ENCODE measurements around the gene TSPAN9.

Gene TSPAN9

GRCh38 chr12:3141339-3142321 lies 64.5 kb downstream of the TSPAN9 start:
- DNase-seq (ENCODE audit: low read depth in 3 of 3): no peak

DNA sequence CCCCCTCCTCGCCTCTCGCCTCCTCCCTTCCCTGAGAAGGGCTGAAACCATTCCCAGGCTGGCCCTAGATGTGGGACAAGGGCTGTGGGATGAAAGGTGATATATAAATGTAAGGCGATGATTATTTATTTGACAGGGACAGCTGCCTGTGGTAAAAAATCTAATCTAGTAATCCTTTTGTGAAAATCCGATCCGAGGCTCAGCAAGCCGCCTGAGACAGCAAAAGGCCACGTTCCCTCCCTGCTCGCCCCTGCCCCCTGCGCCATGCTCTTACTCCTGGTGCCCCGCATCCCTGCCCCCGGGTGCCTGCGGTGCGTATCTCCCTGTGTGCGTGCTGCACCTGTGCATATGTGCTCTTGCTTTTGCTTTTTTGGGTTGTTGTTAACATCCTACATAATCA lies 65.2 kb downstream of the TSPAN9 start:
- no peak for DNase-seq (ENCODE audit: low read depth in 3 of 3)

DNA sequence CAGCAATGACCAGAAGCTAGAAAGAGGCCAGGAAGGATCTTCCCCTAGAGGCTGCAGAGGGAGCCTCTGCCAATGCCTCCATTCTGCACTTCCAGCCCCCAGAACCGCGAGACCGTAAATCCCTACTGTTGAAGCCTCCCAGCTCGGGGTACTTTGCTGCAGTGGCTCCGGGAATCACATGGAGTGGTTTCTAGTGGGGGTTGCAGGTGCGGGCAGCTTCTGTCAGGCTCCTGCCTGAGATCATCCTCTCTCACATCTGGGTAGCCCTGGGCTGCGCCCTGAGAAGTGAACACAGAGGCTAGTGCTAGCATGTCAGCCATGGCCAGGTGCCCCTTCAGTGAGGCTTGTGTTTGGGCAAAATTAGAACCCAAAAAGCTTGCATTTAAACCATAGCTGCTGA lies 67.3 kb downstream of the TSPAN9 start:
- DNase-seq (ENCODE audit: low read depth in 3 of 3): no peak

DNA sequence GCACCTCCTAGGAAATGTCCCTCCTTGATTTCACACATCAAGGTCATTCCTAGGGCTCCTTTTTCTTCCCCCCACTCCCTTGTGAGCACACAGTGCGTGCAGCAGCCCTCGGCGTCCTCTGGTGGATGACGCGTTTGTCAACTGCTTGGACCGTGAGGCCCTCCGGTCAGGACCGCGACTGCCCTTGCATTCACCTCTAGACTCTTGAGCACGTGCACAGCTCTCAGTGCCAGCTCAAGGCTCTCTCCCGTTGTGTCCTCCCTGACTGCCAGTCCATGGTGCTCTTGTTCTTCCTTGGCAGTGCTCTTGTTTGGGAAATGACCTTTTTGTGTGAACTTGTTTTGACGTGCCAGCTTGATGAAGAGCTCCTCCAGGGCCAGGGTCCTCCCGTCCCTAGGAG lies 67.9 kb downstream of the TSPAN9 start:
- DNase-seq (ENCODE audit: low read depth in 3 of 3): no peak

DNA sequence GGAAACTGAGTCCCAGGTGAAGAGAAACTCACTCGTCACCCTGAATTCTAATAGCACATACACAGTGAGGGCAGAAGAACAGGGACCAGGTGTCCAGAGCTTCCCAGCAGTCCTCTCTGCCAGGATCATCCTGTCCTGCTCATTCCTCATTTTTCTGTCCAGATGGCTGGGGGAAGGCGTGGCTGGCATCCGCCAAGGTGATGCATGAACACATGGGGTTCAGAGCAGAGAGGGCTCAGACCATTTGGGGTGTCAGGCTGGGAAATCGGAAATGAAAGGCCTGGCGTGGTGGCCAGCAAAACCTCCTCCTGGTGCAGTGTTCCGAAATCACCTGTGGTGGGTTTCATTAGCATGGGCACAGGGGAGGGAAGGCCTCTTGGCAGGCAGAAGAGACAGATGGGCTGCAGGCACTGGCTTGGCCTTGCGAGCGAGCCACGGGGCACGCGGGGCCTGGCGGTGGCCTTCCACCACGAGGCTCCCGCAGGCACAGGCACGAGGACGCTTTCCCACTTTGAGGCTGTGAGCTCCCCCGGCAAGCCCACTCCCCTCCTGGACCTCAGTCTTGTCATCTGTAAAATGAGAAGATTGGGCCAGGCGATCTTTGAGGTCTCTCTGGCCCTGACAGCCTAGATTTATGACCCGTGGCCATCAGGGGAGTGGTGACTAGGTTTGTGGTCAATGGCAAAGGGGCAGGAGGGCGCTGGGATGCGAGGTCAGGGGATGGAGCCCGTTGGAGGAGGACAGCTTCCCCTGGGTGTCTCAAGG lies 68.5 kb downstream of the TSPAN9 start:
- DNase-seq (ENCODE audit: low read depth in 3 of 3): no peak

DNA sequence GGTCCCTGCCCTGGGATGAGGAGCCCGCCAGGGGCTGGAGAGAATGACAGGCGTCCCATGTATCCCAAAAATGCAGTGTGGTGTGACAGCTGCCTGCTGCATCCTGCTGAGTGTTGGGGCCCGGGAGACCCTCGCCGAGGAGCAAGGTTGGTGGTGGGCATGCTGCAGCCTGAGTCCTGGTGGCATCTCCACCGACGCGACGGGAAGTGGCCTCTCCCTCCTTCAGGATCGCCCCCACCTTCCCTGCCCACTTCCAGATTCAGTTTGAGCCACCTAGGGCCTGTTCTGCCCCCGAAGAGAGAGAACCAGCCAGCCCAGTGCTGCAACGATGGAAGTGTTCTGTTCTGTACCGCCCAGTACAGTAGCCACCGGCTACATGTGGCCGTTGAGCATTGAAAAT lies 70.1 kb downstream of the TSPAN9 start:
- no peak for DNase-seq (ENCODE audit: low read depth in 3 of 3)

- DNase-seq (ENCODE audit: low read depth in 3 of 3): no peak
These were observed 71.3 kb downstream of the TSPAN9 start for GRCh38 chr12:3148366-3149000.

DNA sequence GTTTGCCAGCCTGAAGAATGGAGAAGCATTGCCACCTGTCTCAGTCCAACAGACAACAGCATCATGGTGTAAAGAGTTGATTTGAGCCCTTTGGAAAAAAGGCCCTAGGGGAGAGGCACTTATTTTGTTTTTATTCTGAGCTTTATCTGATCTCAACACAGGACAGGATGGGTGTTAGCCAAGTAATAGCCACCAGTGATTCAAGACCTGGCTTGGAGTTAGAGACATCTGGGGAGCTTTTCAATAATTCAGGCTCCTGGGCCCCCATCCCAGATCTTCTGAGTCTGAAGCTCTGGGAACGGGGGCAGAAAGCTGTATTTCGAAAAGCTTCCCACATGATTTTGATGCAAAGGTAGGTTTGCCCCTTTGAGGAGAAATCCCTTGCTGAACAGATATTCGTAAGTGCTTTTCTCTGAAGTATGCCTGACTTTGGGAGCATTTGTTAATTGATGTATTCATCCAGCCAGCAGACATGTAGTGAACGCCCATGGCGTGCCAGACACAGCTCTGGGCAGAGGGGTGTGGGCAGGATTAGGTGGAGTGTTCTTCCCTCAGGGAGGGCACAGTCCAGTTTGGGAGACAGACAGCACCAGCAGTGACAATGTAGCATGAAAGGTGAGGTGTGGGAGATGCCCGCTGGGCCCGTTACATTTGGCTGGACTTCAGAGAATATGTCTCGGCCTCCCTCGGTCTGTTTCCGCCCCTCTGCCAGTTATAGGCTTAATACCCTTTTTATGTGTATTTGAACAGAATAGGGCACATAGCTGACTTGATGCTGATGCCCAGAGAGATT lies 72.5 kb downstream of the TSPAN9 start:
- DNase-seq (ENCODE audit: low read depth in 3 of 3): no peak

DNA sequence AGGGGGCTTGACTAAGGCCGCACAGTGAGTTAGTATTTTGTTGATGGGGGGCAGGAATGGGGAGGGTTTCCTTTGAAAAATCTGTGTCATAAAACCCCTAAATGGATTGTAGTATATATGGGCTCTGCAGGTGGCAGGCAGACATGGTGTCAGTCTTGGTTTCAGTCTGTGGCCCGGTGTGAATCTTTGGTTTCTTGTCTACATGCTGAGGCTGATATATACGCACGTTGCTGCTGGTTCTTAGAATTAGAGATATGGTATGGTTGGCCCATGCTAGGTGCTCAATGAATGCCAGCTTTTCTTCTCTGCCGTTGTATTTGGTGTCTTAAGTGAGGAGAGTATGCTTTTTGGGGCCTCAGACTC lies 73.1 kb downstream of the TSPAN9 start:
- no peak for DNase-seq (ENCODE audit: low read depth in 3 of 3)

- no peak for DNase-seq (ENCODE audit: low read depth in 3 of 3)
These were observed 74.0 kb downstream of the TSPAN9 start for GRCh38 chr12:3150931-3151835.

DNA sequence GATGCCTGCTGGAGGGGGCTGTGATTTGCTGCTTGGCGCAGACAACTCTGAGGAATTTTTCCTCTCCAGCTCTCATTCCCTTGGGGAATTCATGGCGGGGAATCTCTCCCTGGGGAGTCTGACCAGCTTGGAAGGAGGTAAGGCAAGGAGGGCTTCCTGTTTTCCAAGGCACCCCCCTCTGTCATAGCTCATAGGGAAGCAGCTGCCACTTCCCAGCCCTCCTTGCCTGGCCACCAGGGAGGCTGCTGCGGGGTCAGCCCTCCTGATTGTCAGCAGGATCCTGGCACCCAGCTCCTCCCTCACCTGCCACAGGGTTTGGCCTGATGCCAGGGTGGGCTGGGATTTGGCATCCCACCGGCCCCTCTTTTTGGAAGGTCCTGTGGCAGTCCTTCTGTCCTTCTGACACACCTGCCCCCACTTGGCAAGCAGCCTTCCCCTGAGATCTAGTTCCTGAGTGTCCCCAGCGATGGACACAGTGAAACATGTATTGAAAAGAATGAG lies 74.9 kb downstream of the TSPAN9 start:
- DNase-seq (ENCODE audit: low read depth in 3 of 3): no peak

DNA sequence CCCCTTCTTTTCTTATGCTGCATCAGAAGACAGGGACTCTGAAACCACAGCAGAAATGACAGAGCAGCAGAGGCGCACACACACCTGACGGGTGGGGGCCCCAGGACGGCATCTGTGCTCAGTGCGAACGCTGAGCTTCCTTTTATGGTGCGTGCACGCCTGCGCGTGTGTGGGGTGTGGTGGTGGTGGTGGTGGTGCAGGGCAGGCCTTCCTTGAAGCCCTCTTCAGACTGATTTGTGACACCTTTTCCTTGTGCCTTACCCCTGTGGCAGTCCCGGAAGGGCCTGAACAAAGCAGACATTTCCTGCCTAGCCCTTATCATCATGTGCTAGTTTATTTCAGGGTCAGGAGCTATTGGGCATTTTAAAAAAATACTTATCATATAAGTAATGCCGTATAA lies 75.7 kb downstream of the TSPAN9 start:
- no peak for DNase-seq (ENCODE audit: low read depth in 3 of 3)

DNA sequence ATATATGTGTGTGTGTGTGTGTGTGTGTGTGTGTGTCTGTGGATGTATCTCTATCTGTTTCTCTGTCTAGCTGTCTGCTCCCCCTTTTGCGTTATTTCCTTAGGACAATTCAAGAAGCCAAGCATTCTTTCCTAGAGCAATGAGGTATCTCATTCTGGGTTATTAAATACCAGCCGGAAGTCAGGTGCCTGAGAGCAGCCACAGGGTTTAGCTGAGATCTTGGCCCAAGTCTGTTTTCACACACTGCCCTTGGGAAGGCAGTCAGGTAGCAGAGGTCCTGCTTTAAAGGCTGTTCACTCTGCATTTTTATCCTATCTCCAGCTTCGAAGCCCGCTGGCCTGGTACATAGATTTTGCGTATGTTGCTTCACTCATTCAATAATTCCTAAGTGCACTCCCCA lies 76.8 kb downstream of the TSPAN9 start:
- DNase-seq (ENCODE audit: low read depth in 3 of 3): no peak

- no peak for DNase-seq (ENCODE audit: low read depth in 3 of 3)
These were observed 78.7 kb downstream of the TSPAN9 start for GRCh38 chr12:3155702-3156370.

DNA sequence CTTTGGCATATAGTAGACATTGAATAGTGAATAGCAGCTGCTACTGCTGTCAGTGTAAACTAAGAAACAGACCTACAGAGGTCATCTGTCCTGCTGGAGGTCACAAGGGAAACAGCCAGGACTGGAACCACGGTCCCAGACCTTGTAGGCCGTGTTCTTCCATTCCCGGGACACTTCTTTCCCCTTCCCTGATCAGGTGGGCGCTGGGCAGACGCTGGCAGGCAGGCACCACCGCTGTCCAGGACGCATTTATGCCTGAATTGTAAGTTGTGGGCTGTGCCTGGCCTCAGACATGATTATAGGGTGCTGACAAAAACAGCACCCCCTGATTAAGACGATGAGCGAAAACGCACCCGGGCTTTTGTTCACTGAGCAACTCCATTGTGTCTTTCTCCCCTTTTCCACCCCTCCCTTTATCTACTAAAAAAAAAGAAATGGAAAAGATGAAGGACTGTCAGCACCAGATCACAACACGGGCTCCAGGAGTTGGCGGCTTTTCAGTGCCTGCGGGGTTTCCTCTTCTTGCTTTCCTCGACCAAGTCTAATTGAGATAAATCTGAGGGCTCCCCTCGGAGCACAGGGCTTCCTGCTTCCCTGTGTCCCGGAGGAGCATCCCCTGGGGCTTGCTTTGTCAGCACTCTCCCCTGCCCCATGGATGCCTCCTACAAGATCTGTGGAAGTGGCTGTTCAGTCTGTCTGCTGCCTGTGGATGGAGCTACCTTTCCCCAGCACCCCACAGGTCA lies 80.6 kb downstream of the TSPAN9 start:
- DNase-seq (ENCODE audit: low read depth in 3 of 3): no peak

DNA sequence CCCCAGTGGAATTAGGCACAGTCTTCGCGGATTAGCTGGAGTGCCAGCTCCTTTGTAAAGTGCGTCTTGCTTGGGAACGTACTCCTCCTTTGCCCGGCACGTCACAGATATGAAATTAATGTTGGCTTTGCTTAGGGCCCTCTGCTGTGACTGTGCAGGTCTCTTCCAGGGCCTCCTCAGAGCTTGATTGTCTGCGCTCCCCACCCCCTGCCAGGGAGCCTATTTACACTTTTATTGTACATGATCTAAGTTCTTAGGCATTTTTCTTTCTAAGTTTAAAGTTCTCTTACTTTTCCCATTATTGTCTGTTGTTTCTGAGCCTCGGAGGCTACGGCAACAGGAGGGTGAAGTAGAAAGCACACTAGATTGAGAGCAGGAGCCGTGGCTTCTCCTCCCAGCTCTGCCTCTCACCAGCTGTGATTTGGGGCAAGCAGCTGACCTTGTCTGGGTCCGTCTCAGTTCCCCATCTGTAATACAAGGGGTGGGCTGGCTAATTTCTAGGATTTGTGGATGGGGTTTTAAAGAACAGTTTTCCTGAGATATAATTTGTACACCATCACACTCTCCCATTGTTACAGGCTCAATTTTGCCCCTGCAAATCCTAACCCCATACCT lies 81.8 kb downstream of the TSPAN9 start:
- DNase-seq (ENCODE audit: low read depth in 3 of 3): no peak

GRCh38 chr12:3160081-3160480 lies 82.9 kb downstream of the TSPAN9 start:
- no peak for DNase-seq (ENCODE audit: low read depth in 3 of 3)

GRCh38 chr12:3161861-3162260 lies 84.7 kb downstream of the TSPAN9 start:
- DNase-seq (ENCODE audit: low read depth in 3 of 3): no peak

Measured in stimulated activated CD4-positive, alpha-beta T cell treated with anti-CD3 and anti-CD28 coated beads, TNF-alpha, amount 100 ng/mL, for 4 hours (primary cell).